SK-N-SH treated with all-trans-retinoic acid at 6 μM for 48 hours (cell line): ENCODE data around the gene HIVEP3.

Experiments
- ATAC-seq: fragments of 200-7000 bp; cut with Tn5 transposase; 3 replicates; pipeline ENCODE4 v1.9.1; 2020; ENCODE audit warnings: mild to moderate bottlenecking, moderate library complexity
- ARNTL ChIP-seq: fragments of 450-650 bp; formaldehyde crosslinking; IDR thresholded peaks from 2 replicates; pipeline ENCODE4 v1.5.0; 2020; ENCODE audit warnings: low read depth, mild to moderate bottlenecking, moderate library complexity, borderline replicate concordance
- BACH2 ChIP-seq: fragments of 250-450 bp; sonication (Bioruptor Pico); IDR thresholded peaks from 2 replicates; pipeline ENCODE4 v1.9.0; 2021; ENCODE audit warnings: mild to moderate bottlenecking, borderline replicate concordance
- ESRRG ChIP-seq: fragments of 250-450 bp; sonication (Bioruptor Pico); IDR thresholded peaks from 2 replicates; pipeline ENCODE4 v1.6.1; 2021; ENCODE audit warnings: mild to moderate bottlenecking
- ISL1 ChIP-seq: fragments of 250-450 bp; sonication (Bioruptor Pico); IDR thresholded peaks from 2 replicates; pipeline ENCODE4 v2.1.2; 2022; ENCODE audit warnings: mild to moderate bottlenecking, moderate library complexity
- OSR1 ChIP-seq: fragments of 250-450 bp; sonication (Bioruptor Pico); IDR thresholded peaks from 2 replicates; pipeline ENCODE4 v1.8.0; 2022; ENCODE audit warnings: moderate library complexity, mild to moderate bottlenecking, inconsistent platforms
- POU6F1 ChIP-seq: fragments of 250-450 bp; sonication (Bioruptor Pico); IDR thresholded peaks from 2 replicates; pipeline ENCODE4 v1.8.0; 2021; ENCODE audit warnings: low read depth, mild to moderate bottlenecking, moderate library complexity, borderline replicate concordance
- RARB ChIP-seq: fragments of 250-450 bp; sonication (Bioruptor Pico); IDR thresholded peaks from 2 replicates; pipeline ENCODE4 v1.8.0; 2021; ENCODE audit warnings: mild to moderate bottlenecking, moderate library complexity
- SNAI2 ChIP-seq: fragments of 250-450 bp; sonication (Bioruptor Pico); IDR thresholded peaks from 2 replicates; pipeline ENCODE4 v1.5.0; 2020; ENCODE audit warnings: mild to moderate bottlenecking, moderate library complexity
- TCF4 ChIP-seq: fragments of 250-450 bp; sonication (Bioruptor Pico); IDR thresholded peaks from 2 replicates; pipeline ENCODE4 v1.8.0; 2021; ENCODE audit warnings: mild to moderate bottlenecking, moderate library complexity, borderline replicate concordance
- ZFP3 ChIP-seq: fragments of 250-450 bp; sonication (Bioruptor Pico); IDR thresholded peaks from 2 replicates; pipeline ENCODE4 v1.5.0; 2020; ENCODE audit warnings: mild to moderate bottlenecking, moderate library complexity
- ZFP30 ChIP-seq: fragments of 450-650 bp; formaldehyde crosslinking; IDR thresholded peaks from 2 replicates; pipeline ENCODE4 v1.5.0; 2022; ENCODE audit warnings: mild to moderate bottlenecking, moderate library complexity
- ZNF565 ChIP-seq: fragments of 450-650 bp; formaldehyde crosslinking; conservative IDR thresholded peaks from 2 replicates; pipeline ENCODE4 v1.5.0; 2020; ENCODE audit warnings: low read depth, mild to moderate bottlenecking, moderate library complexity
- ZNF70 ChIP-seq: fragments of 450-650 bp; formaldehyde crosslinking; IDR thresholded peaks from 2 replicates; pipeline ENCODE4 v1.5.0; 2020; ENCODE audit warnings: mild to moderate bottlenecking, moderate library complexity
- ZNF8 ChIP-seq: fragments of 450-650 bp; formaldehyde crosslinking; IDR thresholded peaks from 2 replicates; pipeline ENCODE4 v1.5.0; 2020; ENCODE audit warnings: mild to moderate bottlenecking, moderate library complexity
- TF ChIP-seq, protein P1 (sequence below): fragments of 250-450 bp; sonication (Bioruptor Pico); IDR thresholded peaks from 2 replicates; pipeline ENCODE4 v1.5.0; 2020; ENCODE audit warnings: mild to moderate bottlenecking, moderate library complexity
- TF ChIP-seq, protein P2 (sequence below): fragments of 250-450 bp; sonication (Bioruptor Pico); IDR thresholded peaks from 2 replicates; pipeline ENCODE4 v1.5.1; 2021; ENCODE audit warnings: mild to moderate bottlenecking, moderate library complexity
- TF ChIP-seq, protein P3 (sequence below): fragments of 250-450 bp; sonication (Bioruptor Pico); IDR thresholded peaks from 2 replicates; pipeline ENCODE4 v1.8.0; 2020; ENCODE audit warnings: mild to moderate bottlenecking, moderate library complexity, borderline replicate concordance

HIVEP3 gene

DNA sequence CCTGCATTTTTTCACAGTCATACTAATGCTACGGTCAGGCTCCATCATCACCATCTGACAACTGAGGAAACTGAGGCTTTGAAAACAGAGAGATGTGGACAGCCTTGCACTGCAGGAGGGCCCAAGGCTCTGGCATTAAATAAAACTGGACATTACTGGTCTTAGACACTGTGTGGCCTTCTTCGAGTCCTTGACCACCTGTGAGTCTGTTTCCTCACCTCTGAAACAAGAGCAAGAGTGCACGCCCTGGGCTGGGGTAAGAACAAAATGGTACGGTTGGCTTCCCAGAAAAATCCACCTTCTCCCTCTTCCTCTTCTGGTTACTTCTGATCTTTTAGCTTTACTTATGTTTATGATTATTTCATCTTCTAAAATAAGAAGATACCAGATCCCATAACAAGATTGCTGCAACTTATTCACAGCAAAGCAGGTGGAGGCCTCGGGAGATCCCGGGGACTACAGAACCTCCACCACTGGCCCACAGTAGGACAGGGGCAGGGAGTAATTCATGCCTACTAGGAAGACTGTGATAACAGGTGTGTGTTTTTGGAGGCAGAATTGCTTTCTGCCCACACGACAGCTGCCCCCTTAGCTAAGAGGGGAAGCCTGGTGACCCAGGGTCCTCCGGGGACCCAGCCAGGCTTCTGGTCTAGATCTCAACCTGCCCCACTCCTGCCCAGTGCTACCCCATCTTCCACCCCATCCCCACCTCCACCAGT, 277.8 kb downstream of the HIVEP3 start:
- TF ChIP-seq ZFP30 (CRISPR knock-in tag) (no peak), OSR1 (CRISPR knock-in tag) (no peak), TCF4 (CRISPR knock-in tag) (no peak), RARB (CRISPR knock-in tag) (no peak), POU6F1 (CRISPR knock-in tag) (no peak), ISL1 (CRISPR knock-in tag) (no peak), ARNTL (no peak), ESRRG (CRISPR knock-in tag) (no peak), SNAI2 (no peak), ZNF70 (CRISPR knock-in tag) (no peak)
- TF ChIP-seq, protein P1, sequence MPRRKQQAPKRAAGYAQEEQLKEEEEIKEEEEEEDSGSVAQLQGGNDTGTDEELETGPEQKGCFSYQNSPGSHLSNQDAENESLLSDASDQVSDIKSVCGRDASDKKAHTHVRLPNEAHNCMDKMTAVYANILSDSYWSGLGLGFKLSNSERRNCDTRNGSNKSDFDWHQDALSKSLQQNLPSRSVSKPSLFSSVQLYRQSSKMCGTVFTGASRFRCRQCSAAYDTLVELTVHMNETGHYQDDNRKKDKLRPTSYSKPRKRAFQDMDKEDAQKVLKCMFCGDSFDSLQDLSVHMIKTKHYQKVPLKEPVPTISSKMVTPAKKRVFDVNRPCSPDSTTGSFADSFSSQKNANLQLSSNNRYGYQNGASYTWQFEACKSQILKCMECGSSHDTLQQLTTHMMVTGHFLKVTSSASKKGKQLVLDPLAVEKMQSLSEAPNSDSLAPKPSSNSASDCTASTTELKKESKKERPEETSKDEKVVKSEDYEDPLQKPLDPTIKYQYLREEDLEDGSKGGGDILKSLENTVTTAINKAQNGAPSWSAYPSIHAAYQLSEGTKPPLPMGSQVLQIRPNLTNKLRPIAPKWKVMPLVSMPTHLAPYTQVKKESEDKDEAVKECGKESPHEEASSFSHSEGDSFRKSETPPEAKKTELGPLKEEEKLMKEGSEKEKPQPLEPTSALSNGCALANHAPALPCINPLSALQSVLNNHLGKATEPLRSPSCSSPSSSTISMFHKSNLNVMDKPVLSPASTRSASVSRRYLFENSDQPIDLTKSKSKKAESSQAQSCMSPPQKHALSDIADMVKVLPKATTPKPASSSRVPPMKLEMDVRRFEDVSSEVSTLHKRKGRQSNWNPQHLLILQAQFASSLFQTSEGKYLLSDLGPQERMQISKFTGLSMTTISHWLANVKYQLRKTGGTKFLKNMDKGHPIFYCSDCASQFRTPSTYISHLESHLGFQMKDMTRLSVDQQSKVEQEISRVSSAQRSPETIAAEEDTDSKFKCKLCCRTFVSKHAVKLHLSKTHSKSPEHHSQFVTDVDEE (CRISPR knock-in tag) = no peak
- TF ChIP-seq, protein P2, sequence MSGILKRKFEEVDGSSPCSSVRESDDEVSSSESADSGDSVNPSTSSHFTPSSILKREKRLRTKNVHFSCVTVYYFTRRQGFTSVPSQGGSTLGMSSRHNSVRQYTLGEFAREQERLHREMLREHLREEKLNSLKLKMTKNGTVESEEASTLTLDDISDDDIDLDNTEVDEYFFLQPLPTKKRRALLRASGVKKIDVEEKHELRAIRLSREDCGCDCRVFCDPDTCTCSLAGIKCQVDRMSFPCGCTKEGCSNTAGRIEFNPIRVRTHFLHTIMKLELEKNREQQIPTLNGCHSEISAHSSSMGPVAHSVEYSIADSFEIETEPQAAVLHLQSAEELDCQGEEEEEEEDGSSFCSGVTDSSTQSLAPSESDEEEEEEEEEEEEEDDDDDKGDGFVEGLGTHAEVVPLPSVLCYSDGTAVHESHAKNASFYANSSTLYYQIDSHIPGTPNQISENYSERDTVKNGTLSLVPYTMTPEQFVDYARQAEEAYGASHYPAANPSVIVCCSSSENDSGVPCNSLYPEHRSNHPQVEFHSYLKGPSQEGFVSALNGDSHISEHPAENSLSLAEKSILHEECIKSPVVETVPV (CRISPR knock-in tag) = no peak
- no peak for ATAC-seq

DNA sequence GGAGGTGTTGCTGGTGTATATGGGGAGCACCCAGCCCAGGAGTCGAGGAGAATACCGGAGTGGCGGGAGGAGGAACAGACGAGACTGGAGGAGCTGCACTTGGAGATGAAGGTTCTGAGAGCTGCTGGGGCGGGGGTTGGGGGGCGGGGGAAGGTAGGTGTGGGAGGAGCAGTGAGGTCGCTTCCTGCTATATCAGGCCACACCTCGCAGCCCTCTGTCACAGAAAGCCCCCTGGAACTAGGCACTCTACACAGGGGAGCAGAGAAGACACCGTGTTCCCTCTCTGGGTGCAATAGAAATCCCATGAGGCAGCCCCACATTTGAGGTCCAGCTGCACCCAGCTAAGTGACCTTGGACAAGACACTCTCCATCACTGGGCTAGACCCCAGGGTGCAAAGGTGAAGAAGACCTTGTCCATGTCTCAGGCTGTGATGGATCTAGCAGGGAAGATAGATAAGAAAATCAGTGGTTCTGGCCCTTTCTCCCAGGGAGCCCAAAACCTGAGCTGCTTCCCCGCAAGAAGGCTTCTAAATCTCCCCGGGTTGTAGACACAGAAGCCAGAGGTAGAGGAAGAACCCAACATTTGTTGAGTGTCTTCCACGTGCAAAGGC, 278.5 kb downstream of the HIVEP3 start:
- no peak for TF ChIP-seq ESRRG (CRISPR knock-in tag)
- no peak for TF ChIP-seq BACH2
- TF ChIP-seq ZFP3 (CRISPR knock-in tag) = no peak
- TF ChIP-seq TCF4 (CRISPR knock-in tag) = no peak
- TF ChIP-seq POU6F1 (CRISPR knock-in tag) = no peak
- TF ChIP-seq ZNF8 = no peak
- TF ChIP-seq, protein P1 (CRISPR knock-in tag) = no peak
- TF ChIP-seq, protein P3, sequence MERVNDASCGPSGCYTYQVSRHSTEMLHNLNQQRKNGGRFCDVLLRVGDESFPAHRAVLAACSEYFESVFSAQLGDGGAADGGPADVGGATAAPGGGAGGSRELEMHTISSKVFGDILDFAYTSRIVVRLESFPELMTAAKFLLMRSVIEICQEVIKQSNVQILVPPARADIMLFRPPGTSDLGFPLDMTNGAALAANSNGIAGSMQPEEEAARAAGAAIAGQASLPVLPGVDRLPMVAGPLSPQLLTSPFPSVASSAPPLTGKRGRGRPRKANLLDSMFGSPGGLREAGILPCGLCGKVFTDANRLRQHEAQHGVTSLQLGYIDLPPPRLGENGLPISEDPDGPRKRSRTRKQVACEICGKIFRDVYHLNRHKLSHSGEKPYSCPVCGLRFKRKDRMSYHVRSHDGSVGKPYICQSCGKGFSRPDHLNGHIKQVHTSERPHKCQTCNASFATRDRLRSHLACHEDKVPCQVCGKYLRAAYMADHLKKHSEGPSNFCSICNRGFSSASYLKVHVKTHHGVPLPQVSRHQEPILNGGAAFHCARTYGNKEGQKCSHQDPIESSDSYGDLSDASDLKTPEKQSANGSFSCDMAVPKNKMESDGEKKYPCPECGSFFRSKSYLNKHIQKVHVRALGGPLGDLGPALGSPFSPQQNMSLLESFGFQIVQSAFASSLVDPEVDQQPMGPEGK (CRISPR knock-in tag) = no peak
- TF ChIP-seq ISL1 (CRISPR knock-in tag) = no peak
- no peak for TF ChIP-seq ZNF565
- no peak for ATAC-seq
